Right lung (tissue), 5 donors: ENCODE data around the gene NOD1. TPM values are rescaled to one million over a fixed set of nuclear protein-coding genes. Genes with fewer than 3 reads are reported as not detected.
A peak's percentile ranks its signal among the peaks of the same experiment; 100 is the strongest.

Experiments
- DNase-seq, 2 donors: peaks; one replicate each; pipeline ENCODE4 v3.0.0-alpha.2; 2013
- polyA plus RNA-seq, 5 donors: library from polyadenylated mRNA; unstranded; fragments of 120-200 nt; gene quantifications; one replicate each; pipeline versions ENCODE4 v1.2.1 to v1.2.3, GENCODE V29; 2013; ENCODE audit warnings: inconsistent platforms in 1 of 5, low replicate concordance in 1 of 5; ENCODE audit not compliant: insufficient read length in 5 of 5, insufficient read depth in 1 of 5

Gene NOD1
- polyA plus RNA-seq, 5 donors, result 20.4 to 26.4 (median 23.6) TPM

DNA sequence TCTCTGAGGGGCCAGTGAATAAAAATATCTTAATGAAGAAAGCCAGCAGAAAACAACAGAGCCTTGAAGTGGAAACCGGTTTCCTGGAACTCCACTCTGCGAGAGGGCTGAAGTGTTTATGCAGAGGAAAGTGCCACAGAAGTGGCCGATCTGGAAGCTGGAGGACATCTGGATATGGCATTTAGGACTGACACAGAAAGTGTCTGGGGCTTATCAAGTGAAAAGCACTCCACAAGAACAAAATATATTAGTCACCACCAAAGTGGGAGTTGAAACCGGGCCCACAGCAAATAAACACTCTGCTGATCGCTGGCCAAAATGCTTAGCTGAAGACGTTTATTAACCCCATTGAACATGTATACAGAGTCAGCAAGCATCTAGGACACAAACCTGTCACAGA lies 7.8 kb downstream of the NOD1 start:
- peak; percentile 78 to 81 for DNase-seq

DNA sequence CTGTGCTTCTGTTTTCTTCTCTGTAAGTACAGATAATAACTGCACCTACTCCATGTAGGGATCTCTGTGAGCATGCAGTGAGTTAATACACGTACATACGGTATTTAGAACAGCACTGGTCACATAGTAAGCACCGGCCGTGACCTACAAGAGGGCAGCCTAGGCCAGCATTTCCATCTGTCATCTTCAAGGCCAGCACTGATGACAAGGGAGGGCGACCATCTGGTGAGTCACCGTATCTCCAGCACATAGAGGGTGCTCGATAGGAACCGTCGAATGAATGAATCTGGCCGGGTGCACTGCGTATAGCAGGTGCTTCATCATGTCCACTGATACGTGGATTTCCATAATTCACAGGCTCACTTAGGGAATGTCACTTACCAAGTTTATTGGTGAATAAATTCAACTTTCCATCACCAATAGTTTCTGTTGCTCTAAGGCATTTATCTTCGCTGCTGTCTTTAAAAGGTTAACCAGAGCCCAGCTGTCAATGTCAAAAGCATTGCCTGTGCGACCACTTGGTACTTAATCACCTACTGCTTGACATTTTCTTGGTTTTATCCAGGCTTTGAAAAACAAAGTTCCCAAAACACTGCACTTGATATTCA lies 8.3 kb downstream of the NOD1 start:
- DNase-seq, result no peak

DNA sequence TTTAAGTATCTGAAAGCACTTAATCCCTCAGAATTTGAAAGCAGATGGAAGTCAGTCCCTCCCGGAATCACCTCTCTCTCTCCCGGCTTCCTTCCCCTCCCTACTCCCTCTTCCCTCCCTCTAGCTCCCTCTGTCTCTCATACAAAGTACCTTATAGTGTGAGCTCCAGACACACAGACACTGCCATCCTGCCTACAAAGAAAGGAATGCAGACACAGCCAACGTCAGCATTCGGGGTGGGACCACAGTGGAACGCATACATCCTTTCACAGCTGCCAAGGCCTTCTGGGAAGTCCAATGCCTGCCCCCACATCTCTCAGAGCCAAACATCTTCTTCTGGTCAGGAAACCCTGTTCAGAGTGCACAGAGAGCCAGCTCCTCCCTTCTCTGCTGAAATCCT lies 9.3 kb downstream of the NOD1 start:
- DNase-seq, result no peak

DNA sequence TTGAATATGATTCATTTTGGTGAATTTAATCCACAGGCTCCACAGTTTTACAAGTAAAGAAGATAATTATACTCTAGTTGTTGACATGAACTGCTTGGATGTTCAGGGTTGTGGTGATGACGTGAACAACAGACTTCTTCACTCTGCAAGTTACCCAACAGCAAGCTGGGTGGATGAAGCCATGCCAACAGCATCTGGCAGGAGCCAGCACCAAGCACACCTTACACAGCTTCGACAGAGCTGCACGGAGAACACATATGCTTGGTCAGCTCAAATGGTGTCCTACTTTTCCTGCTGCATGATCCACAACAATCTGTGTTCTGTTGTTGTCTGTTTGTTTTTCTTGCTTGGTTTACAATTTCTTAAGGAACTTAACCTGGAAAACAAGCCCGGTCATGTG lies 9.8 kb downstream of the NOD1 start:
- DNase-seq, result no peak

DNA sequence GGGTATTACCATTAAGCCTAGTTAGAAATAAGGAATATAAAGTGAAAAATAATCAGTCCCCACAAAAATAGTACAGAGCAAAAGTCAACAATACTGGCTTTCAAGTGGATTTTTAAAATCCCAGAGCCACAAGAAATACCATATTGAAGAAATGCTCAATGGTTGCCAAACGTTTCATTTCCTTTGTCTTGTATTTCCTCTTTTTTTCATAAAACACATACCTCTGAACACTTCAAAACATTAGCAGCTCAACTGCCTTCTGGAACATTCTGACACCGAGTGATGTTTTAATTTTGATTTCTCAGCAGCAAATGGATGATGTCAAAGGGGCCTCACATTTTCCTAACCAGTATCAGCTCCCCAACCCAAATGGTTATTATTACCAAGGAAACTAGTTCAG lies 10.5 kb downstream of the NOD1 start:
- DNase-seq, result no peak

DNA sequence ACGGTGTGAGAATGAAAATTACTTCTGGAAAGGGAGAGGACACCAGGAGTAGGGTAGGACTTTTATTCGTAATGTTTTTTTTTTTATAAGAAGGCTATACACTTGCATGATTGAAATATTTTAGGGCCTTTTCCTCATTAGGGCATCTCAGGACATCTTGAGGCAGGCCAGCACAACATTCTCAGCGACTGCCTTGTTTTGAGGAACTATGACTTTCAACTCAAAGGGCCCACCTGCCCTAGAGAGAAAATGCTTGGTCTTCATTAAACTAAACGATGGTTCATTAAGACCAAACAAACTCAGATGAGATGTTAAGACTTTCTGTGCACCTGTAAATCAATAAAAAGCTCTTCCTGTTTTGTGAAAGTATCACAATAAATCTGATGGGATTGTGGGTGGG lies 11.3 kb downstream of the NOD1 start:
- DNase-seq, result no peak

DNA sequence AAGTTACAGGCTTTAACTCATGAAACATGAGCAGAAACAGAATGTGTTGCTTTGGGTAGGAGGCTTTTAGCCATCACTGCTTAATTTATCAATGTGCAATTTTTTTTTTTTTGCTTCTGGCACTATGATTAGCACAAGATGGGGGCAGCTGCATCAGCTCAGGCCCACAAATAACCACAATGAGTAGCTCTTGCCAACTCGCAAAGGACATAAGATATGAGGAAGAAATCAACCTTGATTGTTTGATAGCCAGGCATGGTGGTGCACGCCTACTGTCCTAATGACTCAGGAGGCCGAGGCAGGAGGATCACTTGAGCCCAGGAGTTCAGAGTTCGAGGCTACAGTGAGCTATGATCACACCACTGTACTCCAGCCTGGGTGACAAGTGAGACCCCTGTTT lies 12.3 kb downstream of the NOD1 start:
- DNase-seq, result no peak

DNA sequence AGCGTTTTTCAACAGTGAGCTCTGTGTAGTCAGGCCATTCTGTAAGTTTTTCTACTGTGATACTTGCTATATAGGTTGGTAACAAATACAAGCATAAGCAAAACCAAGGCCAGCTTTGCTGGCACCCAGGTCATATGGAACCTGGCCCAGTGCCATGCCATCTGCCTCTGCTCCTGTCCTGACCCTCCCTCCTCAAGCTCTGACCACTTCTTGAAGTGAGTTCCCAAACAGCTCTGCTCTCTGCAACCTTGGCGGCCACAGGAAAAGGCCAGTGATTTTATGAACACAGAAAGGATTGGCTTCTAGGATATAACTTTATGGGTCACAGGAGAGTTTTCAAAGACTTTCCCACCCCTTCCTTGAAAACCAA lies 12.8 kb downstream of the NOD1 start:
- no peak for DNase-seq

DNA sequence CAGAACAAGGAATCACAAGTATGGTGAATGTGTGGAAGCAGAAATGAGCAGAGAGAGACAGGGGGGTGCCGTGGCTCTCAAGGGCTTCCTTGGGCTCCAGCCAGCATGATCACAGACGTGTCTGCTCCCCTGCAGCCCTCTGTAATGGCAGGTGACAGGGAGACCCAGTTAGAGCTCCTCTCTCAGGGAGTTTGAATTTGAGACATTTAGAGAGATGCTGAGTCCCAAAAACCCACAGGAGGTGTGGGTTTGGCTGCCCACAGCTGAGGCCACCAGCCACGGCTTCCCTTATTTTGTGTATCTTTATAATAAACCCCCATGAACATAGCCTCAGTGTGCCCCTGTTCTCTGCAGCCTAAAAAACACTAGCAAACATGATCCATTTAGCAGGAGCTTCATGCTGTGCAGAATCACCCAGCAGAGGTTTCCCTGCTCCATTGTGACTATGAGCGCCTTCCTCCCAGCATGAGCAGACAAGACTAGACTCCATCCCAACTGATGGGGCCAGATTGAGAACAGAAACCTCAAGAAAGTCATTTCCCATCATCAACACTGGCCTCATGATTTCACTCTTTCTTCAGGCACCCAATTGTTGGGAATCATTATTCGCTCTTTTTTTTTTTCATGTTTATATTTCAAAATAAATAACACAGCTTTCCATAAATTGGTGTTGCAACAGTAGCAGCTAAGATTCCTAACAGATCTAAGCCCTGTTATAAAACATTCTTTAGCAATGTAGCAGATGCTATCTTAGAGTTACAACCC lies 13.4 kb downstream of the NOD1 start:
- no peak for DNase-seq

DNA sequence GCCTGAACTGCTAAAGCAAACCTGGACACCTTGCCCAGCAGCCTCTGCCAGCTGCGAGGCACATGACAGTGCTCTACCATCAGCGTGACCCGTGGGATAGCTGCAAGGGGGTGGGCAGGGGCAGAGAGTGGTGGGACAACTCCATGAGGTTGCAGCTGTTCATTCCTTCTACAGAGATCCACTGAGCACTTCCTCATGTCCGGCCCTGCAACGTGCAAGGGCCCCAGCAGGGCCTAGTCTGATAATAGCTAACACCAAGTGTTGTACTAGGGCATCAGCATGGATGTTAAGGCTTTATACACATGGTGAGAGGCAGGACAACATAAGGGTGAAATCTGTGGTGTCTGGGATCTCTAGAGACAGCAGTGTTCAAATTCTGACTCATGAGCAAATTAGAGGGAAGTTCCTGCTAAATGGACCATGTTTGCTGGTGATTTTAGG lies 14.3 kb downstream of the NOD1 start:
- DNase-seq, result no peak

DNA sequence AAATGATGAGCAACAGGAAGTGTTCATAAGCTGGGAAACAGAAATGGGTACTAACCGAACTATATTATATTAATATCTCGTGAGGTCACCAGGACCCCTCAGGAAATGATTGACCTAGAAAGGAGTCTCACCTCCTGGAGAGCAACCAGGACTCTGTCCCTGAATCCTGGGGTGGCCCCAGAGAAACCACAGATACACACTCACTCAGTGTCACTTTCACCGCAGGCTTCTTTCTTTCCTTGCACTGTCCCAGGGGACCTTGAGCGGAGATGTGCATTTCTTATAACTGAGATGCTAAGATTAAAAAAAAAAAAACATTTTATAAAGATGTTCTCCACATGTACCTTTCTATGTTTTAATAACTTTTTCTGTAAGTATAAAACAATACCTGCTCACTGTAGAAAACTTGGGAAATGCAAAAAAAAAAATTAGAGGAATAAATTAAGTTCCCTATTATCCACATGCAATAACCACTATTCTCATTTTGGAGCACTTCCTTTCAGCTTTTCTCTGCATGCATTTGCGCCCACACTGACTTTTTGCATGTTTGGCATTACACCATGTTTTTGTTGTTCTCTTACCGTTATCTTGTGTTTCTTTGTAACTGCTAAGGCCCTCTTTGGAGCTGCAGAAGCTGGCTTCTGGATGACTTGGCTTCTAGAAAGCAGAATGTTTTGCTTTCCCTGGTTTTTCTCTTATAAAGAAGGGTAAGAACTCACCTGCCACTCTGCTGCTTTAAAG lies 15.0 kb downstream of the NOD1 start:
- DNase-seq, result no peak

DNA sequence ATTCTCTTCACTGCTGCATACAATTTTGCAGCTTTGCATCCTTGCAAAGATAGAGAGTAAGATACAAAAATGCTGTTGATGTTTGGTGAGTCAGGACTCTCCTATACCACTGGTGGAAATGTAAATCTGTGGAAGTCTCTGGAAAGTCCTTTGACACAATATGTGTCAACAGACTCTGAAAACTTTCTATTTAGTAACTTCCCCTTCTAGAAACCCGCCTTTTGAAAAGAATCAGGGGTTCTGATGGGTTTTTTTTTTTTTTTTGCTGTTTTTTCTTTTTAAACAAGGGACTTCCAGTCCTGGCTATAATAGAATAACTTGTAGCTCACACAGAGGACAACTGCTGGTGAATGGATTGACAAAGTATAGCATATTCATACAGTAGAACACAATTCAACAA lies 16.4 kb downstream of the NOD1 start:
- no peak for DNase-seq

DNA sequence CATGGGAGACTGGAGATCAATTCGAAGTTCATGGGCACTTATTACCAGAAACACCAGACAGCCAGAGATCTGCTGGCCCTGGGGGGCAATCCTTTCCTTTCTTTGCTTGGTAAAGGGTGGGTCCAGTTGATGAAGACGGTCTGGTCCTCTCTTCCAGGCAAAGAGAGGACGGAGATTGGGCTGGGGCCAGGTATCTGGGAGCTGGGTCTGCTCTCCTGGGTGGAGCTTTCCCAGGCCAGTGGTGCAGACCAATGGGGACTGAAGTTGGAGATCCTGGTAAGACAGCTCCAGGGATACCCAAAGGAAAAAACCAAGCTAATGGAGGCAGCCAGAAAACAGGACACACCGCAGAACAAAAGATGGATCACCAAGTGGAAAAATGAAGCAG lies 18.3 kb downstream of the NOD1 start:
- DNase-seq, result no peak

DNA sequence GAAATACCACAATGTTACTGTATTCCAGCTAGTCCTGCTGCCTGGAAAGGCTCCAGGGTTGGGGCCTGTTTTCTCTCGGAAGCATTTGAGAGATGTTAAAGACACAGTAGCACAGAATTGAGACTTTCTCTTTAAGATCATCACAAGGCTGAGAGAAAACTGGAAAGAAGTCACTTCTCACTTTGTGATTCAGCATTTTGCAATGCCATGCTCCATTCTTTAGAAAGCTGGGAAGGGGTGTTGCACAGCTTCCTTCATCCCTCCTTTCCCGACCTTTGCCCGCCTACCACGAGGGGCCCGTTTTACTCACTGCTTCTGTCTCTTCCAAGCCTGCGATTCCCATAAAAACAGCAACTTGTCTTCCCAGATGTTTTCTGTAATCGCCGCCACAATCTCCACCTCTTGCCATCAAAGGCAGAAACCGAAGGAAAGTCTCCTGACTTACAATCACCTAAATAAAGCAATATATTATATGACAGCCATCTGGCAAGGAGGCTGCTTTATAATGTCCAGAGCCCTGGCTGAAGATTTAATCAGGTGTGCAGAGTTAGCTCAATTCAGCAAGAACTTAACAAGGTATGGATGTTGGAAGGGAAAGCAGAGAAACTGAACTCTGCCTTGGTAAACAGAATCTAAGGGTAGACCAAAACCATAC lies 18.9 kb downstream of the NOD1 start:
- DNase-seq, result no peak

DNA sequence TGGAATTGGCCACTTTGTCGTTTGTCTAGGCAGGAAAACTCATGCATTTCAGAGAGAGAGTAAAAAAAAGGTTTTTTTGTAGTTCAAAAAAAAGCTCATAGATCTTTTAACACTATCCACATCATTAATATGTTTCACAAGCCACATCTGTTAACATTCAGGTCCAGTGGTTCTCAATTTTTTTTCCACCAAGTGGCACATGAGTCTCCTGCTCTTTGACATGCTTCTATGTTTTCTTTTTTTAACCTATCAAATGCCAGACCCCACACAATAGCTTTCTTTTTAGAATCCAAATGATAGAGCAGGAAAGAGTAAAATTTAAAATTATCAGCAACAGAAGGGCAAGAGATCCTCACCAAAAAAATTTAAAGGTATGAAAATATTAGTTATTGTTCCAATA lies 20.3 kb downstream of the NOD1 start:
- DNase-seq, result no peak

DNA sequence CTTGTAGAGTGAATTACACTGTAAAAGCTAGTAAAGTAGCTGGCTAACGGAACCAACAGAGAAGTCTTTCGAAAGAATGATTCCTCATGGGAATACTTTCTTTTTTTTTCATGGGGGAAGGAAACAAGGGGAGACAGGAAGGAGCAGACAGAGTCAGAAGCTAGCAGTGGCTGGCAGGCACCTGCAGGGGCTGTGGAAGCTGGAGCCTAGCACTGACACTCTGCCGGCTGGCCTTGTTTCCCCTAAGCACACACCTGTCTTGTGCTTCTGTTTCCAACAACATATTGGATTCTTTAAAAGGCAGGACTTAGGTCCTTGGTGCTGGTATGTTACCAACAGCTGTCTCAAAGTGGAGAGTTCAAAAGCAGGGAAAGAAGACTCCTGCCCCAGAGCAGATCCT lies 24.7 kb downstream of the NOD1 start:
- no peak for DNase-seq

DNA sequence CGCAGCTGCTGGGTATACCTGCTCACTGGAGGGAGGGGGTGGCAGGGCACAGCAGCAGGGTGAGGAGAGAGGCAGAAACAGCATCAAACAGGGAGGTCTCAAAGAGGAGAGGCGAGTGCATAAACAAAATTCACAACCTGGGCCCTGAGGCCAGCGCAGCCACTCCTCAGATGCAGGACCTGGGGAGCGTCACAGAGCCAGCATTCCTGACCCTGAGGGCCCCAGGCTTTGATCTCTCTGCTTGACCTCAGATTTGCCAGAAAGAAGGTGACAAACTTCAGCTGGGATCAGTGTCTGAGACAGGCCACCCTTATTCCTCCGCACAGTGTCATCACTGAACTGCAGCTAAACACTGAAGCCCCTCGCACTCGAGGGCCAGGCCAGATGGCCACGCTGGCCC lies 25.6 kb downstream of the NOD1 start:
- DNase-seq, result no peak

DNA sequence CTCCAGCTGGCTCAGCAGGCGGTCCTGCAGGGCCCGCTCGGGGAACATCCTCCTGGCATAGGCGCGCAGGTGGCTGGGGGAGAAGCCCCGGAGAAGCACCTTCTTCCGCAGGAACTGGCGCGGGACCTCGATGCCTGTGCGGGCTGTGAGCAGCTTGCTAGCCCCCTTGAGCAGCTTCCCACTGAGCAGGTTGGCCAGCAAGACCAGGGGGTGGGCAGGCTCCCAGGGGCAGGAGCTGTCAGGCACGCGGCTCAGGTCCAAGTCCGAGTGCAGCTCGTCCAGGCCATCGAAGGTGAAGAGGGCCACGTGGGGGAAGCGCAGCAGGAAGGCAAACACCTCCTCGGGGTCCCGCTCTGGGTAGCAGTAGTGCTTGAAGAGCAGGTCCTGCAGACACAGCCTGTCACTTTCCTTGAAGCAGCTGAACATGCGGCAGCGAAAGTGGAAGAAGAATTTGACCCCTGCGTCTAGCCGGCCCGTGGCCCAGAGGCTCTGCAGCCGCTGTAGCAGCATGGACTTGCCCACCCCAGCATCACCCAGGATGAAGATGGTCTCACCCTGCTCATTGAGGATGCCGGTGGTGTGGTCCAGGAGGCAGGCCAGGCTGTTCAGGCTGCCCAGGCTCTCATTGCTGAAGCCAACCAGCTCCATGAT lies 26.2 kb downstream of the NOD1 start:
- DNase-seq, result no peak

DNA sequence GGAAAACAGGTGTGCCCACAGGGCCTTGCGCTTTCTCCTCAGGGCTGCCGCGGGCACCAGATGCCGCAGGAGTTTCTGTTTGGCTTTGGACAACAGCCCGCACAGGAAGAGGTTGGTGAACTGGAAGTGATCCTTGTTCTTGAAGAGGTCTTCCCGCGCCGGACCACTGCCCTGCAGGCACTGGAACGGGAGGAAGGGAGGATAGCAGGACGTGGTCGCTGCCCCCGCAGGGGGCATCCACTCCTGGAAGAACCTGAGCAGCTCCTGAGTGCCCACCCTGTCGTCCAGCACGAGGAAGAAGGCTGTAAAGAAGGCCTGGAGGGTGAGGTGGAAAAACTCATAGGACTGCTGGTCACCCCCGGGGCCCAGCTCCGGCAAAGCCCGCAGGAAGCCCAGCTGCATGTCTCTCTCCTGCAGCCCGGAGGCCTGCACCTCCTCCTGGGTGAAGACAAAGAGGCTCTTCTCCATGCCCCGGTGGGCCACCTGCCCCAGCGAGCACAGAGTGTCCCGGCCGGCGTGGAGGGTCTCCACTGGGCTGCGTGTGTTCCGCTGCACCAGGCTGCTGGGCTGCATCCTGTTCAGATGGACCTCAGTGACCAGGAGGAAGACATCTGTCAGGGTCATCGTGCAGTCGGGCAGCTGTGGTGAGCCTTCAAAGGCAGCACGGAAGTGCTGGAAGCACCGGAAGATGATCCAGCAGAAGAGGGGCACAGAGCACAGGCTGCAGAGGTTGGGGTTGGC lies 26.9 kb downstream of the NOD1 start:
- DNase-seq, result no peak

DNA sequence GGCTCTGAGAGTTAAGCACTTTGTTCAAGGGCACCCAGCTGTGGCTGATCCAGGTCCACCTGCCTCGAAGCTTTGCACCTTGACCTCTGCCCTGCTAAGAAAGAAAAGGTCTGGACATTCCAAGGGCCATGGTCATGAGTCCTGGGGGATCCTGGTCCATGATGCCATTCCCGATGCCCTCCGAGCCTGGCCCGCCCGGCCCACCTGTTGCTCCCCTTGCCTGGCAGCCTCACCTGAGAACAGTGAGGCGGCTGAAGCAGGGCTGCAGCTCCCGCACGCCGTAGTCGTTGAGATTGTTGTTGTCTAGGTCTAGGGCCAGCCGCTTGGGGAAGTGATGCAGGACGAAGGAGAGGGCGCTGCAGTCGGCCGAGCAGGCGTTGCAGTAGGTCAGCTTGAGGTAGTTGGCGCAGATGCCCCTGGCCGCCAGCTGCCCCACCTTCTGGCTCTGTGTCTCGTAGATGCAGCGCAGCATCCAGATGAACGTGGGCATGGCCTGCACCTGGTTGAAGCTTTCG lies 27.5 kb downstream of the NOD1 start:
- no peak for DNase-seq
